Activated B cell treated with CpG ODN at 0.5 μM for 24 hours (primary cell): ENCODE measurements around the gene CRB3. TPM values are rescaled to one million over a fixed set of nuclear protein-coding genes. Genes with fewer than 3 reads are reported as not detected.
A peak's percentile ranks its signal among the peaks of the same experiment; 100 is the strongest.

Experiments
- ATAC-seq: fragments of 200-7000 bp; cut with Tn5 transposase; one replicate; pipeline ENCODE4 v1.10.0; 2021; ENCODE audit warnings: low read depth, mild to moderate bottlenecking, moderate library complexity
- CTCF ChIA-PET: fragments of 350-600 bp; sonication (Branson Sonifier 250); formaldehyde crosslinking; loops from one replicate; lab custom pipeline; 2021; ENCODE audit warnings: antibody characterized with exemption; lab: Charles Lee
- POLR2A ChIA-PET: fragments of 350-600 bp; sonication (Branson Sonifier 250); formaldehyde crosslinking; loops from one replicate; lab custom pipeline; 2021; ENCODE audit warnings: antibody characterized with exemption; lab: Charles Lee
- DNase-seq: peaks from one replicate; pipeline ENCODE4 v3.0.0; 2022
- H3K27ac Mint-ChIP-seq: one replicate; pipeline ENCODE4 v1.8.0; 2020; ENCODE audit warnings: mixed read lengths
- H3K27me3 Mint-ChIP-seq: one replicate; pipeline ENCODE4 v1.8.0; 2021; ENCODE audit warnings: mixed read lengths
- H3K36me3 Mint-ChIP-seq: one replicate; pipeline ENCODE4 v1.8.0; 2021; ENCODE audit warnings: low read depth, mixed read lengths
- H3K4me1 Mint-ChIP-seq: one replicate; pipeline ENCODE4 v1.8.0; 2021; ENCODE audit warnings: mixed read lengths
- H3K4me3 Mint-ChIP-seq: one replicate; pipeline ENCODE4 v1.8.0; 2020; ENCODE audit warnings: mild to moderate bottlenecking, mixed read lengths
- H3K9me3 Mint-ChIP-seq: one replicate; pipeline ENCODE4 v1.8.0; 2020; ENCODE audit warnings: mixed read lengths
- CTCF ChIP-seq: fragments of 200-600 bp; IDR thresholded peaks from one replicate; pipeline ENCODE4 v1.8.0; 2022; ENCODE audit warnings: antibody characterized with exemption, mild to moderate bottlenecking
- intact Hi-C: fragments of 100-400 bp; cut with micrococcal nuclease; formaldehyde crosslinking; loops from one replicate; pipeline ENCODE4 v1.15.1; 2024
- total RNA-seq: library from RNA; stranded (reverse); gene quantifications from 2 replicates; pipeline ENCODE4 v1.2.3, GENCODE V29; 2022

CRB3 gene
- total RNA-seq, 1 donor from 2014 or later, result 8.4 TPM

- H3K36me3 Mint-ChIP-seq, result peaks cover 31% of the 10 kb centered on the region
- CTCF ChIA-PET, result no interaction called here
- H3K27me3 Mint-ChIP-seq, result no peaks in the 10 kb centered on the region
Measured at GRCh38 chr19:6455924-6456323, 8.1 kb upstream of the CRB3 start.

GRCh38 chr19:6457958-6458694, 5.9 kb upstream of the CRB3 start:
- H3K36me3 Mint-ChIP-seq, result peaks cover 31% of the 10 kb centered on the region
- ATAC-seq, result no peak
- H3K9me3 Mint-ChIP-seq, result peaks cover 2% of the 10 kb centered on the region
- H3K27me3 Mint-ChIP-seq, result no peaks in the 10 kb centered on the region
- H3K27ac Mint-ChIP-seq, result peak overlapping the region; percentile 76
- no peak for TF ChIP-seq CTCF
- H3K4me1 Mint-ChIP-seq, result peaks cover 30% of the 10 kb centered on the region
- peak overlapping the region; percentile 83 for H3K4me3 Mint-ChIP-seq
- ChIA-PET POLR2A (interaction anchor here (0.6 to 2.8 kb wide), 7 partner anchors 20 to 129 kb away, joined by 3 to 25 read pairs (median 5); partner anchors contain the start of genes DENND1C and KHSRP), CTCF (no interaction called here)
- intact Hi-C loops, result no loop called here
- no peak for DNase-seq

More at GRCh38 chr19:6455924-6456323, 8.1 kb upstream of the CRB3 start:
- DNase-seq (no peak), ATAC-seq (no peak)
- no peak for TF ChIP-seq CTCF
- POLR2A ChIA-PET, result no interaction called here
- Mint-ChIP-seq H3K27ac (no peak overlapping the region), H3K4me3 (no peak overlapping the region), H3K9me3 (peaks cover 2% of the 10 kb centered on the region), H3K4me1 (peaks cover 26% of the 10 kb centered on the region)
- intact Hi-C loops, result no loop called here

- H3K4me1 Mint-ChIP-seq, result peaks cover 30% of the 10 kb centered on the region
- no peaks in the 10 kb centered on the region for H3K9me3 Mint-ChIP-seq
- H3K27ac Mint-ChIP-seq, result peak overlapping the region; percentile 21
- ATAC-seq (no peak), DNase-seq (no peak)
- TF ChIP-seq CTCF, result no peak
- intact Hi-C loops, result no loop called here
- ChIA-PET CTCF (interaction anchor here (1.7 kb wide), 1 partner anchor 22 kb away, joined by 4 read pairs; the partner anchor contains the start of gene DENND1C), POLR2A (interaction anchor here (0.6 to 2.8 kb wide), 9 partner anchors 20 to 129 kb away, joined by 3 to 25 read pairs (median 5); partner anchors contain the start of genes DENND1C and KHSRP)
- peaks cover 27% of the 10 kb centered on the region for H3K36me3 Mint-ChIP-seq
- H3K4me3 Mint-ChIP-seq, result peak overlapping the region; percentile 83
- no peaks in the 10 kb centered on the region for H3K27me3 Mint-ChIP-seq
Measured at GRCh38 chr19:6458695-6459261, 5.3 kb upstream of the CRB3 start.

- CTCF ChIA-PET, result interaction anchor here (1.7 kb wide), 1 partner anchor 21 kb away, joined by 4 read pairs; the partner anchor contains the start of gene DENND1C
Measured at GRCh38 chr19:6459262-6460098, 4.6 kb upstream of the CRB3 start, which contains the start of gene SLC25A23. TSS of gene SLC25A23 (minus strand) at chr19:6459792. CDS start at chr19:6459628, 164 bp downstream.

More at GRCh38 chr19:6459262-6460098, 4.6 kb upstream of the CRB3 start, which contains the start of gene SLC25A23:
- peak; percentile 63 for DNase-seq
- no peak for TF ChIP-seq CTCF
- Mint-ChIP-seq H3K9me3 (no peaks in the 10 kb centered on the region), H3K27ac (peak within 1 kb of the TSS; percentile 79), H3K27me3 (no peaks in the 10 kb centered on the region), H3K36me3 (peaks cover 20% of the 10 kb centered on the region), H3K4me1 (peaks cover 36% of the 10 kb centered on the region), H3K4me3 (peak within 1 kb of the TSS; percentile 90)
- intact Hi-C loops, result loop anchor here (1.0 kb wide), 8 partner anchors 22 to 404 kb away; partner anchors contain the start of genes DENND1C, GPR108, GTF2F1 and TUBB4A
- POLR2A ChIA-PET, result interaction anchor here (0.6 to 2.8 kb wide), 10 partner anchors 19 to 128 kb away, joined by 3 to 25 read pairs (median 4); partner anchors contain the start of genes DENND1C and KHSRP
- ATAC-seq, result peak; percentile 26
